ENCODE data around the gene TMEM161A. TPM values are rescaled to one million over a fixed set of nuclear protein-coding genes. Genes with fewer than 3 reads are reported as not detected.
"Not testable (repeated sequence)": the region's sequence is repeated elsewhere in the genome, so short reads cannot be mapped to it uniquely, and the experiment has no call there.

Gene TMEM161A
- total and polyA plus RNA-seq, 8 donors: 6.4 to 59.5 (median 14.5) TPM

- H3K4me1 ChIP-seq: peaks cover 4 to 24% (median 15%) of the 10 kb centered on the region in 4 donors
- H3K27ac ChIP-seq: no peak overlapping the region
- H3K36me3 ChIP-seq: peaks cover 0 to 10% (median 8%) of the 10 kb centered on the region in 4 donors
- 74 to 86% (median 77%) methylated on average over 12 of the region's 12 CpGs for WGBS, 5 donors
- no peak for DNase-seq
- TF ChIP-seq POLR2A (IDR thresholded peaks at IDR 0.05): no peak
- TF ChIP-seq CTCF (IDR thresholded peaks at IDR 0.05): no peak
- no peak for TF ChIP-seq POLR2AphosphoS5 (IDR thresholded peaks at IDR 0.05)
- TF ChIP-seq EP300 (IDR thresholded peaks at IDR 0.05): no peak
- no peaks in the 10 kb centered on the region for H3K9me3 ChIP-seq
- intact Hi-C loops (cut with DNase I; ENCODE audit: low total_unique reads): no loop called here
- H3K4me3 ChIP-seq: no peak overlapping the region
- H3K27me3 ChIP-seq: no peaks in the 10 kb centered on the region
Measured at GRCh38 chr19:19142347-19142746, 4.1 kb upstream of the TMEM161A start.

GRCh38 chr19:19140476-19140875 is 2.2 kb upstream of the TMEM161A start:
- H3K9me3 ChIP-seq: no peaks in the 10 kb centered on the region
- intact Hi-C loops (cut with DNase I; ENCODE audit: low total_unique reads): no loop called here
- peaks cover 7 to 20% (median 16%) of the 10 kb centered on the region in 4 donors for H3K4me1 ChIP-seq
- DNase-seq: no peak
- no peaks in the 10 kb centered on the region for H3K36me3 ChIP-seq
- no peak overlapping the region for H3K4me3 ChIP-seq
- H3K27me3 ChIP-seq: no peaks in the 10 kb centered on the region
- TF ChIP-seq POLR2A (IDR thresholded peaks at IDR 0.05): no peak
- TF ChIP-seq EP300 (IDR thresholded peaks at IDR 0.05): no peak
- TF ChIP-seq CTCF (IDR thresholded peaks at IDR 0.05): no peak
- no peak for TF ChIP-seq POLR2AphosphoS5 (IDR thresholded peaks at IDR 0.05)
- 52 to 62% (median 61%) methylated on average over 5 of the region's 5 CpGs for WGBS, 5 donors
- H3K27ac ChIP-seq: no peak overlapping the region

- Histone ChIP-seq H3K36me3 (no peaks in the 10 kb centered on the region), H3K27me3 (no peaks in the 10 kb centered on the region), H3K4me1 (peaks cover 7 to 23% (median 17%) of the 10 kb centered on the region in 4 donors), H3K27ac (no peak overlapping the region), H3K4me3 (no peak overlapping the region), H3K9me3 (no peaks in the 10 kb centered on the region)
- 35 to 43% (median 39%) methylated on average over 4 to 5 of the region's 5 CpGs for WGBS, 5 donors
- no peak for DNase-seq
- no peak for TF ChIP-seq CTCF (IDR thresholded peaks at IDR 0.05)
- no peak for TF ChIP-seq POLR2AphosphoS5 (IDR thresholded peaks at IDR 0.05)
- TF ChIP-seq EP300 (IDR thresholded peaks at IDR 0.05): no peak
- no peak for TF ChIP-seq POLR2A (IDR thresholded peaks at IDR 0.05)
- intact Hi-C loops (cut with DNase I; ENCODE audit: low total_unique reads): loop anchor here (10.0 kb wide), 1 partner anchor 85 kb away; no protein-coding TSS in a partner anchor
Measured at GRCh38 chr19:19139876-19140229, 1.6 kb upstream of the TMEM161A start.

GRCh38 chr19:19137556-19138108 is 646 bp downstream of the TMEM161A start:
- peak in 1 of 2 donors; percentile 44 for DNase-seq
- H3K4me3 ChIP-seq: peak overlapping the region; percentile 60 to 84 (median 69)
- WGBS, 5 donors: 10 to 21% (median 15%) methylated on average over 7 to 25 of the region's 25 CpGs
- TF ChIP-seq POLR2A (IDR thresholded peaks at IDR 0.05) (no peak), EP300 (IDR thresholded peaks at IDR 0.05) (no peak), CTCF (IDR thresholded peaks at IDR 0.05) (no peak), POLR2AphosphoS5 (IDR thresholded peaks at IDR 0.05) (no peak)
- H3K36me3 ChIP-seq: peaks cover 0 to 8% (median 2%) of the 10 kb centered on the region in 4 donors
- H3K4me1 ChIP-seq: peaks cover 7 to 28% (median 20%) of the 10 kb centered on the region in 4 donors
- H3K27me3 ChIP-seq: no peaks in the 10 kb centered on the region
- peak overlapping the region in 4 of 5 donors; percentile 50 to 86 (median 84) for H3K27ac ChIP-seq
- peaks cover 0 to 3% (median under 1%) of the 10 kb centered on the region in 4 donors for H3K9me3 ChIP-seq
- intact Hi-C loops (cut with DNase I; ENCODE audit: low total_unique reads): loop anchor here (10.0 kb wide), 1 partner anchor 83 kb away; no protein-coding TSS in a partner anchor

GRCh38 chr19:19135713-19136112 is 2.6 kb downstream of the TMEM161A start:
- DNase-seq, H3K27me3 ChIP-seq, H3K4me3 ChIP-seq, H3K27ac ChIP-seq: not testable (repeated sequence)
- peaks cover 0 to 18% (median 9%) of the 10 kb centered on the region in 4 donors for H3K36me3 ChIP-seq
- H3K9me3 ChIP-seq: peaks cover 8 to 15% (median 11%) of the 10 kb centered on the region in 4 donors
- intact Hi-C loops (cut with DNase I; ENCODE audit: low total_unique reads): loop anchor here (10.0 kb wide), 1 partner anchor 81 kb away; no protein-coding TSS in a partner anchor
- WGBS, 5 donors: 85 to 89% (median 87%) methylated on average over 6 of the region's 6 CpGs
- H3K4me1 ChIP-seq: peaks cover 7 to 28% (median 20%) of the 10 kb centered on the region in 4 donors
